Fibroblast of peridontal ligament (primary cell): ENCODE results near the gene PLAAT2.
A peak's percentile ranks its signal among the peaks of the same experiment; 100 is the strongest.
"Not testable (repeated sequence)": the region's sequence is repeated elsewhere in the genome, so short reads cannot be mapped to it uniquely, and the experiment has no call there.

Experiments used
- DNase-seq: peaks from one replicate; pipeline ENCODE4 v3.0.0-alpha.2; 2010; ENCODE audit errors: extremely low read depth

The PLAAT2 gene

DNA sequence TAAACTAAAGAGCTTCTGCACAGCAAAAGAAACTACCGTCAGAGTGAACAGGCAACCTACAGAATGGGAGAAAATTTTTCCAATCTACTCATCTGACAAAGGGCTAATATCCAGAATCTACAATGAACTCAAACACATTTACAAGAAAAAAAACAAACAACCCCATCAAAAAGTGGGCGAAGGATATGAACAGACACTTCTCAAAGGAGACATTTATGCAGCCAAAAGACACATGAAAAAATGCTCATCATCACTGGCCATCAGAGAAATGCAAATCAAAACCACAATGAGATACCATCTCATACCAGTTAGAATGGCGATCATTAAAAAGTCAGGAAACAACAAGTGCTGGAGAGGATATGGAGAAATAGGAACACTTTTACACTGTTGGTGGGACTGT lies 15.7 kb upstream of the PLAAT2 start:
- DNase-seq = not testable (repeated sequence)

- no peak for DNase-seq
Measured at GRCh38 chr11:63574856-63575602, 11.8 kb upstream of the PLAAT2 start.

DNA sequence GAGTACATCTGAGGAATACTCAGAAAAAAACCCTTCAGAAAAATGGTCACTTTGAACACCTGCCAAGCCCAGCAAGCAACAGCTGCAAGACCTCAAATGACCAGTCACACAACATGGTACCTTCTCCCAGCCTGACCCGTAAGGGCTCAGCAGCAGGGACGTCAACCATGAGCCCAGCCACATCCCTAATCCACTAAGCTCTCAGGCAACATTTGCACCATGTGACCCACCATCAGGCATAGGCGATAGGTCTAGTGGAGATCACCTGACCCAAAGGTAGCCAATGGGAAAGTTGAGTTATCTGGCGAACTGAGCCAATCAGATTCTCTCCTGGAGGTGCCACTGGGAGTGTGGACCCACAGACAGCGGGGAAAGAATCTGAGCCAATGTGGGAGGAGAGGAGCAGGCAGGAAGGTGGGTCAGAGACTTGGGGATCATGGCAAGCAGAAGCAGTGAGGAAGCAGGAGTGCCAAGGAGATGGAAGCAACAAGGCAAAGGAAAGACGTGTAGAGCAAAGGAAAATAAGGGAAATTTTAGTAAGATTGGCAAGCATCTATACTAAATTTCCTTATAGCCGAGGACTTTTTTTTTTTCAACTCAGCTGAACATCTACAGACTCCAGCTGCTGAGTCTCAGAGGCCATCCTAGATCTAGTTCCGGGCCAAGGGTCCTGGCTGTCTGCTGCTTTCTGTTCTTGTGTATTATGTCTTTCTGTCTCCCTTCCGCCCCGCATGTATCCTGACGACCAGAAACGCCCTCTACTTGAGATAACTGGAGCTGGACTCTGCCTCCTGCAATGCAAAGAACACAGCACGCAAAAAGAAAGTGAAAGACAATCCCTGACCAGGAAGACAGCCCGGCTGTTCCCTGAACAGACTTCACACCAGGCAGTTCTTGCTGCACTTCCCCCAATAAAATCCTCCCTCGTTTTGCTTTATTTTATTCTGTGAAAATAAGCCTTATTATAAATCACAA lies 11.0 kb upstream of the PLAAT2 start:
- DNase-seq = peak; percentile 90

GRCh38 chr11:63572026-63572688 lies 9.0 kb upstream of the PLAAT2 start:
- no peak for DNase-seq

GRCh38 chr11:63569570-63569969 lies 6.4 kb upstream of the PLAAT2 start:
- no peak for DNase-seq

DNA sequence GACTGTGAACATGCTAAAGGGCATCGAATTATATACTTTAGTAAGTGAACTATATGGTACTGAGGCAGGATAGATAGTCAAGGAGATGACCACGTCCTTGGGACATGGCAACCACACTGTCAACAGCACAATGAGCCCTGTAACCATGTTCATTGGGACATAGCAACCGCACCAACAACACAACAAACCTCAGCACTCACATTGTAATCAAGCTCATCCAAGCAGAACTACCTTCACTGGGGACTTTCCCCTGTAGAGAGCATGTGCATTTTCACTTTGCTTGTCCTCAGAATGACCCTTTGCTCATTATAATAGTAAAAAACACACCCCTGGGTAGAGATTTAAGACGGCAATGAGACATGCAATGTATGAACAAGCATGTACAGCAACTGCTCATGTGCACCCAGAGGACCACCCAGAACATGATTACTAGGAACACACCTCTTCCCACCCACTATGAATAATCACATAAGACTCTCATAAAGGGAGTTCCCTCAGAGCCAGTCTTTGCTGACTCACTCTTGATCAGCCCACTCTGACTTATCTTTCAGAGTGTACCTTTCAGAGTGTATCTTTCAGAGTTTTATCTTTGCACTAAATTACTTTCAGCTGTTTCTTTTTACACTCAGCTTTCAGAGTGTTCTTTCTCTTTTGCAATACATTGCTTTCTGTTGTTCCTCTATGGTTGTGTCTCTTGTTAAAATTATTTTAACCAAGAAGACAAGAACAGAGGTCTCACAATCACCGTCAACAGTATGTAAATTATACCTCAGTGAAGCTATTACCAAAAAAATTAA lies 4.1 kb upstream of the PLAAT2 start:
- peak; percentile 76 for DNase-seq

DNA sequence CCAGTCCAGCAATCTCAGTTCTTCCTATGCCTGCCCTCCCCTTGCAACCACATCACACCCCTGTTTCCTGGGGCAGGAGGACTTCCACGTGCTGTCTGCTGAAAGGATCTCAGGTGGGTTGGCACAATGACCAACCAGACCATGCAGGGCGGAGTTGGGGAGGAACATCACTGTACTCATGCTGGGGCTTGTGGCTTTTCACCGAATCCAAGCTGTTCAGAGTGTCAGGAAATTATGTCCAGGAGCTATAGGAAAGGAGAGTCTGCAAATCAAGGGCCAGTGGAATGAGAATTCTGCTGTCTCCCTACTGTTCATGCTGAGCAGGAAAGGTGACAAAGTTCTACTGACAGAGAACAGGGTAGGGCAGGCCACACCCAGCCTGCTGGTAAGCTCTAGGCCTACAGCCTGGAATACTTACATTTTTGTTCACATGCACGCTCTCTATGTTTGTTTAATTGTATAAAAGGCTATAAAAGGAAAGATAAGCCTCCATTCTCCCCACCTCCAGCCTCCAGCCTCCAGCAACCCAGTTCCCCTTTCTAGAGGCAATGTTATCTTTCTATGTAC lies 1.7 kb upstream of the PLAAT2 start:
- DNase-seq = no peak

DNA sequence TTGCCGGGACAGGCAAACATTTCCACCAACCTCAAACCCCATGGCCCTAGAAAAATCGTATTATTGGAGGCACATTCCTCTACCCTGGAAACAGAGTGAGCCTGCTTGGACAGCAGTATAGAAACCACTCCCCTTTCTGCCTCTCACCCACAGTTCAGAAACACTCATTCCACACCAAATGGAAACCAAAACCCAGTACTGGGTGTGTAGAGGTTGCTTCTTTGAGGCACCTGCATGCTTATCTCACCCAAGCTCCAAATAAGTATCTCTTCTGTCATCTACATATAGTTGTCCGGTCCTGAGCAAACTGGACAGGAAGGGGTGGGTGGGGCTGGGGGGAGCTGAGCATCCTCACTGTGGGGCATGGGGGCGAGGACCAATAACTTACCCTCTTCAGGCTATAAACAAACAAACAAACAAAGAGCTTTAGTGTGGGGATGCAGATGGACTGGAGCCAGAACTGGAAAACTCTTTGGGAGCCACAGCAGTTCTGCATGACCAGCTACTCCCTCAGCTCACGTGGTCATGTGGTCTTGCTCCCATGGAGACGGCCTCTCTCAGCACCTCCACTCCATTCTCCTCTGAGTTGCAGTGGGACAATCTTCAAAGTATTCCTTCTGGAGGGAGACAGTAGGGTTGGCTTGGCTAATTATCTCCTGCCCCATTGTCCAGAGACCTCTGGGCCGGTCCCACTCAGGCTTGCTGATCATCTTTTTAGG lies 1.0 kb upstream of the PLAAT2 start:
- no peak for DNase-seq

- DNase-seq = no peak
Measured at GRCh38 chr11:63560506-63561180, 2.5 kb downstream of the PLAAT2 start.

- DNase-seq = no peak
Measured at GRCh38 chr11:63558459-63559157, 4.6 kb downstream of the PLAAT2 start.

DNA sequence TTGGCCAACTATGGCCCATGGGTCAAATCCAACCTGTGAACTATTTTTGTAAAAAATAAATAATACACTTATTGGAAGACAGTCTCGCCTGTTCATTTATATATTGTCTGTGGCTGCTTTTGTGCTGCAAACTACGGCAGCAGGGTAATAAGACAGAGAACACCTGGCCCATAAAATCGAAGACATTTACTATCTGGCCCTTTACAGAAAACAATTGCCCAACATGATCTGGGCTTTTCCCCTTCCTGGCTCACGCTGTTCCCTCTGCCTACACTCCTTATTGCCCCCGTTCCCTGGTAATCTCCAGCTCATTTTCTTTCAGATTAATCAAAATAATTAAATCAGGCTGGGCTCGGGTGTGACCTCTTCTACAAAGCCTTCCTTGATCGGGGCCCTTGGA lies 5.6 kb downstream of the PLAAT2 start:
- DNase-seq = no peak

GRCh38 chr11:63556404-63557013 lies 6.7 kb downstream of the PLAAT2 start:
- DNase-seq = no peak

DNA sequence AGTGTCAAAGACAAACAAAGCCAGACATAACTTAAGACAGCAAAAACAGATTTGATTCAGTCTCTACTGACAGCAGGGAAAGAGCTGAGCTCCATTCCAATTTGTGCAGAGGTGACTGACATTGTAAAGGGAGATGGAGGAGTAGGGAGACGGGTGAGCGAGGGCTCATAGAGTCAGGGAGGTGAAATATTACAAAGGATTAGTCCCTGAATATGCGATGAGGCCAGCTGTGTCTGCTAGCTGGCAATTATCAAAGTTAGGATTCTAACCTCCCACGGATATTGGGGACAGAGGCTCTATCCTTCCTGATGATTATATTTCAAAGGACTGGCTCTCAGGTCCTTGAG lies 8.3 kb downstream of the PLAAT2 start:
- DNase-seq = no peak

- no peak for DNase-seq
Measured at GRCh38 chr11:63553759-63554158, 9.4 kb downstream of the PLAAT2 start.

GRCh38 chr11:63552921-63553320 lies 10.3 kb downstream of the PLAAT2 start:
- DNase-seq = no peak

GRCh38 chr11:63551889-63552266 lies 11.3 kb downstream of the PLAAT2 start:
- DNase-seq = no peak

DNA sequence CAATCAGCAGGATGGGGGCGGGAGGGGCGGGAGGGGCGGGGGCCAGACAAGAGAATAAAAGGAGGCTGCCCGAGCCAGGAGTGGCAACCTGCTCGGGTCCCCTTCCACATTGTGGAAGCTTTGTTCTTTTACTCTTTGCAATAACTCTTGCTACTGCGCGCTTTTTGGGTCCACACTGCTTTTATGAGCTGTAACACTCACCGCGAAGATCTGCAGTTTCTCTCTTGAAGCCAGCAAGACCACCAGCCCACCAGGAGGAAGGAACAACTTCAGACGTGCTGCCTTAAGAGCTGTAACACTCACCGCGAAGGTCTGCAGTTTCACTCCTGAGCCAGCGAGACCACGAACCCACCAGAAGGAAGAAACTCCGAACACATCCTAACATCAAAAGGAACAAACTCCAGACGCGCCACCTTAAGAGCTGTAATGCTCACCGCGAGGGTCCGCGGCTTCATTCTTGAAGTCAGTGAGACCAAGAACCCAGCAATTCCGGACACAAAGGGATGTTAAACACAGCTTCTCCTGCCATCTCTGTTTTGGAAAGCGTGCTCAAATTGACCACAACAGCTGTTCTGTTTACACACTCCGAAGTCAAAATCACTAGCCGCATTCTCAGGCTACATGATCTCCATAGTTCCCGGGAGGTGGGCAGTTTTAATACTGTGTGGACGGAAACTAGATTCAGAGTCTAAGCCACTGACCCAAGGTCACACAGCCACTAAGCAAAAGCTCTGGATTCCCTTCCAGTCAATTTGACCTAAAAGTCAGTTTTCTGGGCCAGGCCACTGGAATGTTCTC lies 11.9 kb downstream of the PLAAT2 start:
- peak; percentile 55 for DNase-seq

DNA sequence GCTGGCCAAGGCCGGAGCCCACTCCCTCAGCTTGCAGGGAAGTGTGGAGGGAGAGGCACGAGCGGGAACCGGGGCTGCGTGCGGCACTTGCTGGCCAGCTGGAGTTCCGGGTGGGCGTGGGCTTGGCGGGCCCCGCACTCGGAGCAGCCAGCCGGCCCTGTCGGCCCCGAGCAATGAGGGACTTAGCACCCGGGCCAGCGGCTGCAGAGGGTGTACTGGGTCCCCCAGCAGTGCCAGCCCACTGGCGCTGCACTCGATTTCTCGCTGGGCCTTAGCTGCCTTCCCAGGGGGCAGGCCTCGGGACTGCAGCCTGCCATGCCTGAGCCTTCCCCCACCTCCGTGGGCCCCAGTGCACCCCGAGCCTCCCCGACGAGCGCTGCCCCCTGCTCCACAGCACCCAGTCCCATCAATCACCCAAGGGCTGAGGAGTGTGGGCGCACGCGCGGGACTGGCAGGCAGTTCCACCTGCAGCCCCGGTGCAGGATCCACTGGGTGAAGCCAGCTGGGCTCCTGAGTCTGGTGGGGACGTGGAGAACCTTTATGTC lies 13.0 kb downstream of the PLAAT2 start:
- DNase-seq = not testable (repeated sequence)
